Measurements from ENCODE around the gene PQBP1. TPM values are rescaled to one million over a fixed set of nuclear protein-coding genes. Genes with fewer than 3 reads are reported as not detected.

PQBP1 gene
- total RNA-seq, 1 donor: 32.9 TPM

DNA sequence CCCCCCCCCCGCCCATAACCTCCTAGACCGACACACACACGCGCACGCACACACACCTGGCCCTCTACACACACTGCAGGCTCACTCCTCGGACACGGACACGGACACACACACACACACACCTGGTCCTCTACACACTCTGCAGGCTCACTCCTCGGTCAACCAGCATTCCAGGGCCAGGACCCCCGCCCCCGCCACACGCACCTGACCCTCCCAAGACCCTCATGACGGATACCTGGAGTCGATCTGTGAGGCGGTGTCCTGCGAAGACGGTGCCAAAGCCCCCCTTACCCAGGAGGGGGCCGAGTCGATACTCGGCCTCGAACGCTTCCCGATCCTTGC is 20.5 kb downstream of the PQBP1 start:
- Histone ChIP-seq H3K4me2 (ENCODE audit: insufficient read depth, low read length) (peak overlapping the region; percentile 78), H3K4me1 (ENCODE audit: insufficient read depth, low read length) (peaks cover 11% of the 10 kb centered on the region), H3K4me3 (ENCODE audit: insufficient read depth, low read length) (peak overlapping the region; percentile 69), H3K9me3 (ENCODE audit: low read depth, low read length) (no peaks in the 10 kb centered on the region), H3K27me3 (ENCODE audit: insufficient read depth, low read length) (no peaks in the 10 kb centered on the region), H3K36me3 (ENCODE audit: insufficient read depth, low read length) (peaks cover 19% of the 10 kb centered on the region), H3K79me2 (ENCODE audit: insufficient read depth, low read length) (peaks cover 3% of the 10 kb centered on the region), H2AFZ (ENCODE audit: low read length) (no peak overlapping the region), H3K27ac (ENCODE audit: low read depth, low read length) (no peak overlapping the region), H4K20me1 (ENCODE audit: insufficient read depth, low read length) (no peaks in the 10 kb centered on the region)
- TF ChIP-seq, protein P1, sequence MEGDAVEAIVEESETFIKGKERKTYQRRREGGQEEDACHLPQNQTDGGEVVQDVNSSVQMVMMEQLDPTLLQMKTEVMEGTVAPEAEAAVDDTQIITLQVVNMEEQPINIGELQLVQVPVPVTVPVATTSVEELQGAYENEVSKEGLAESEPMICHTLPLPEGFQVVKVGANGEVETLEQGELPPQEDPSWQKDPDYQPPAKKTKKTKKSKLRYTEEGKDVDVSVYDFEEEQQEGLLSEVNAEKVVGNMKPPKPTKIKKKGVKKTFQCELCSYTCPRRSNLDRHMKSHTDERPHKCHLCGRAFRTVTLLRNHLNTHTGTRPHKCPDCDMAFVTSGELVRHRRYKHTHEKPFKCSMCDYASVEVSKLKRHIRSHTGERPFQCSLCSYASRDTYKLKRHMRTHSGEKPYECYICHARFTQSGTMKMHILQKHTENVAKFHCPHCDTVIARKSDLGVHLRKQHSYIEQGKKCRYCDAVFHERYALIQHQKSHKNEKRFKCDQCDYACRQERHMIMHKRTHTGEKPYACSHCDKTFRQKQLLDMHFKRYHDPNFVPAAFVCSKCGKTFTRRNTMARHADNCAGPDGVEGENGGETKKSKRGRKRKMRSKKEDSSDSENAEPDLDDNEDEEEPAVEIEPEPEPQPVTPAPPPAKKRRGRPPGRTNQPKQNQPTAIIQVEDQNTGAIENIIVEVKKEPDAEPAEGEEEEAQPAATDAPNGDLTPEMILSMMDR (IDR thresholded peaks at IDR 0.05; ENCODE audit: extremely low read depth, low read depth, low read length): no peak
- no peak for DNase-seq (ENCODE audit: insufficient read length, low spot score, missing footprints)

DNA sequence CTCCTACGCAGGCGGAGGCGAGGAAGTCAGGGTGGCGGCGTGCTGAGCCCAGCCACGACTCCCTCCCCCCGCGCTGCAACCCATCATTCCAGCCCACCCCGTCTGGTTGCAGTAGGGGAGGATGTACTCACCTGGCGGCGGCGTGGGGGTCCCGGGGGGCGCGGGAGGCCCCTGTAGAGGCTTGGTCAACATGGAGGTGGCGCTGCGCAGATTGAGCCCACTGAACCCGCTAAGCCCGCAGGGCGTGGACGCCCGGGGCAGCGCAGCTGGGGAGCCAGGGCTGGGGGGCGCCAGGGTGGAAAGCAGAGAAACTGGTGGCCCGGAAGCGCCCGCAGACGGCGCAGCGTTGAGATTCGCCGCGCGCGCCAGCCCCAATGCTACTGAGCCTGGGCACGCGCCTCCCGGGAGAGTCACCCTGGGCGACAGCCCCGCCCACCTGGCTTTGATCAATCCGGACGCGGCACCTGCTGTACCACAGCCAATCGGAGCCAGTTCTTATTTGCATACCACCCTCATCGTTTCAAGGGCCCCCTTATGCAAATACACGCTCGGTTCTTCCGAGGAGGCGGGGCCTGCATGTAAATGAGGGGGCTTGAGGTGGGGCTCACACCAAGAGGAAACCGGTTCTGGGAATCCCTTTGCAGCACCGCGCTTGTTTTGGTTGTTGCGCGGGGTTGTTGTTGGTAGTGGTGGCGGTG is 21.1 kb downstream of the PQBP1 start, which contains the start of gene PIM2:
Gene PIM2, minus strand, starts transcription at position 382 of the 698 bp plus-strand sequence. Its CDS starts 190 bp downstream, at position 192.
- TF ChIP-seq, protein P1 (IDR thresholded peaks at IDR 0.05; ENCODE audit: extremely low read depth, low read depth, low read length): no peak
- peak; percentile 96 for DNase-seq (ENCODE audit: insufficient read length, low spot score, missing footprints)
- Histone ChIP-seq H3K4me3 (ENCODE audit: insufficient read depth, low read length) (peak within 1 kb of the TSS; percentile 69), H3K9me3 (ENCODE audit: low read depth, low read length) (no peaks in the 10 kb centered on the region), H2AFZ (ENCODE audit: low read length) (no peak within 1 kb of the TSS), H3K79me2 (ENCODE audit: insufficient read depth, low read length) (peaks cover 3% of the 10 kb centered on the region), H3K4me1 (ENCODE audit: insufficient read depth, low read length) (peaks cover 11% of the 10 kb centered on the region), H3K27ac (ENCODE audit: low read depth, low read length) (peak within 1 kb of the TSS; percentile 41), H3K27me3 (ENCODE audit: insufficient read depth, low read length) (no peaks in the 10 kb centered on the region), H3K36me3 (ENCODE audit: insufficient read depth, low read length) (peaks cover 18% of the 10 kb centered on the region), H3K4me2 (ENCODE audit: insufficient read depth, low read length) (peak within 1 kb of the TSS; percentile 78), H4K20me1 (ENCODE audit: insufficient read depth, low read length) (no peaks in the 10 kb centered on the region)

DNA sequence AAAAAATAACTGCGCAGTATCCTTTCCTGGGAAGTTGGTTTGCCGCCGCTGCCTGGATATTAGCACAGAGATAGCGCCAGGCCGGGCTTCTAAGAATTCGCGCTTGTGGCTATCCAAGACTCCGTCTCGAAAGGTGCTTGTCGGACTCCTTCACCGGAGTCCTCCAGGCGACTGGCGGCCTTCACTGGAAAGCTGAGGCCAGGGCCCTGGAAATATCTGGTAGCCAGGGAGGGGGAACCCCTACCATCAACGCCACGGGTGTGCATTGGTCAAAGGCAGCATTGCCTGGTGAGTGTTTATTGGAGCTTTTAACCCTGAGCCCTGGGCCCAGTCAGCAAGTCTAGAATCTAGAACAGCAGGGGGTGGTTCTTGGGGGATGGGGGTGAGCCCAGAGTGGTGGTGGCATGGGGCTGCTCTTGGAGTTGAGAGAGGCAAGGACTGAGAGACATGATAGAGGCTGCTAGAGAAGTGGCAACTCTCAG is 21.7 kb downstream of the PQBP1 start:
- no peaks in the 10 kb centered on the region for H4K20me1 ChIP-seq (ENCODE audit: insufficient read depth, low read length)
- DNase-seq (ENCODE audit: insufficient read length, low spot score, missing footprints): peak; percentile 65
- no peaks in the 10 kb centered on the region for H3K27me3 ChIP-seq (ENCODE audit: insufficient read depth, low read length)
- H3K79me2 ChIP-seq (ENCODE audit: insufficient read depth, low read length): peaks cover 3% of the 10 kb centered on the region
- H3K4me2 ChIP-seq (ENCODE audit: insufficient read depth, low read length): peak overlapping the region; percentile 78
- TF ChIP-seq, protein P1 (IDR thresholded peaks at IDR 0.05; ENCODE audit: extremely low read depth, low read depth, low read length): no peak
- H3K27ac ChIP-seq (ENCODE audit: low read depth, low read length): no peak overlapping the region
- peaks cover 22% of the 10 kb centered on the region for H3K36me3 ChIP-seq (ENCODE audit: insufficient read depth, low read length)
- H3K4me1 ChIP-seq (ENCODE audit: insufficient read depth, low read length): peaks cover 11% of the 10 kb centered on the region
- peak overlapping the region; percentile 69 for H3K4me3 ChIP-seq (ENCODE audit: insufficient read depth, low read length)
- no peaks in the 10 kb centered on the region for H3K9me3 ChIP-seq (ENCODE audit: low read depth, low read length)
- no peak overlapping the region for H2AFZ ChIP-seq (ENCODE audit: low read length)

DNA sequence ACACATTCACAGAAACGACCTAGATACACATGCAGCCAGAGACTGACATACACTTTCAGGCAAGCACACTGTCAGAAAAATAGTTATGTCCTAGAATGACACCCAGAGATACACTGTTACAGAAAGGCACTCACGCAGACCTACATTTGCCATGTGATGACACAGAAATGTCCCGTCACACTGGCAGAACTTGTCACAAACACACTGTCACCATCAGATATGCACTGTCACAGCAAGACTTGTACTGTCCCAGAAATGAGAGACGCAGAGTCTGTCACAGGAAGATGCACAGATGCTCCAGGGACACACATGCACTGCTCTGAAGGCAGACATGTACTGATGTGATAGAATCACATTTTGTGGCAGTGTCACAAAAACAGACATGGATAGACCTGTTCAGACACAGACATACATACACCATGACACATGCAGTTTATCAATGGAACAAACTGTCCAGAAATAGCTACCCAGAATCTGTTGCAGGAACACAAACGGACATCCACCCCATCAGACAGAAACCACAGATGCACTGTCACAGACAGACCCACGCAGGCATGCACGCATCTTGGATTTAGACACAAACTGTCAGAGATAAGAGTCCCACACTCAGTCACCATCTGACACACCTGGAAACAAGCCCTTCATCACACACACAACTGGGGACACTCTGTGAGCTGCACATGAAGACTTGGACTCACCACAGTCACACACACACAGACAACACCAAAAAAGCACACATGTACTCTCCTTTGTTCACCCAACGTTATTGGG is 22.4 kb downstream of the PQBP1 start:
- Histone ChIP-seq H3K27me3 (ENCODE audit: insufficient read depth, low read length) (no peaks in the 10 kb centered on the region), H3K4me2 (ENCODE audit: insufficient read depth, low read length) (peak overlapping the region; percentile 78), H4K20me1 (ENCODE audit: insufficient read depth, low read length) (no peaks in the 10 kb centered on the region), H3K27ac (ENCODE audit: low read depth, low read length) (no peak overlapping the region), H3K4me3 (ENCODE audit: insufficient read depth, low read length) (no peak overlapping the region), H3K79me2 (ENCODE audit: insufficient read depth, low read length) (peaks cover 3% of the 10 kb centered on the region), H3K4me1 (ENCODE audit: insufficient read depth, low read length) (peaks cover 11% of the 10 kb centered on the region), H2AFZ (ENCODE audit: low read length) (no peak overlapping the region), H3K36me3 (ENCODE audit: insufficient read depth, low read length) (peaks cover 15% of the 10 kb centered on the region), H3K9me3 (ENCODE audit: low read depth, low read length) (no peaks in the 10 kb centered on the region)
- peak; percentile 83 for DNase-seq (ENCODE audit: insufficient read length, low spot score, missing footprints)
- TF ChIP-seq, protein P1 (IDR thresholded peaks at IDR 0.05; ENCODE audit: extremely low read depth, low read depth, low read length): no peak

Data from osteoblast (primary cell).